GM23338 (cell line): Measurements from ENCODE around the gene TENM3. TPM values are rescaled to one million over a fixed set of nuclear protein-coding genes. Genes with fewer than 3 reads are reported as not detected.

Experiments
- ATAC-seq: fragments of 200-7000 bp; cut with Tn5 transposase; 3 replicates; pipeline ENCODE4 v1.9.1; 2020
- DNase-seq: peaks from one replicate; pipeline ENCODE4 v3.0.0-alpha.2; 2015; ENCODE audit warnings: low spot score
- H2AFZ ChIP-seq: fragments of 200-600 bp; sonication (generic); 2 replicates; pipeline ENCODE4 v1.8.0; 2016; ENCODE audit warnings: antibody characterized with exemption, mild to moderate bottlenecking, moderate library complexity
- H3F3A ChIP-seq: fragments of 200-600 bp; sonication (generic); replicated peaks from 2 replicates; pipeline ENCODE4 v1.8.0; 2017; ENCODE audit warnings: antibody characterized with exemption, mixed run types, low read depth
- H3K27ac ChIP-seq: fragments of 200-600 bp; sonication (generic); 2 replicates; pipeline ENCODE4 v1.6.1; 2016; ENCODE audit warnings: low read depth
- H3K27me3 ChIP-seq: fragments of 200-600 bp; sonication (generic); 2 replicates; pipeline ENCODE4 v1.8.0; 2016; ENCODE audit warnings: mild to moderate bottlenecking, mixed run types, moderate library complexity; ENCODE audit not compliant: insufficient read depth
- H3K36me3 ChIP-seq: fragments of 200-600 bp; sonication (generic); 2 replicates; pipeline ENCODE4 v1.8.0; 2016; ENCODE audit warnings: mild to moderate bottlenecking; ENCODE audit not compliant: insufficient read depth
- H3K4me1 ChIP-seq: fragments of 200-600 bp; sonication (generic); 2 replicates; pipeline ENCODE4 v1.8.0; 2016; ENCODE audit warnings: mild to moderate bottlenecking, moderate library complexity; ENCODE audit not compliant: insufficient read depth
- H3K4me2 ChIP-seq: fragments of 200-600 bp; sonication (generic); 2 replicates; pipeline ENCODE4 v1.7.1; 2017; ENCODE audit warnings: mixed run types
- H3K4me3 ChIP-seq: fragments of 200-600 bp; sonication (generic); 2 replicates; pipeline ENCODE4 v1.6.1; 2016; ENCODE audit warnings: mixed run types
- H3K79me2 ChIP-seq: fragments of 200-600 bp; sonication (generic); replicated peaks from 2 replicates; pipeline ENCODE4 v1.8.0; 2017; ENCODE audit warnings: mild to moderate bottlenecking; ENCODE audit not compliant: insufficient read depth
- H3K9me2 ChIP-seq: fragments of 200-600 bp; sonication (generic); 2 replicates; pipeline ENCODE4 v1.8.0; 2017; ENCODE audit not compliant: insufficient read depth
- H4K20me1 ChIP-seq: fragments of 200-600 bp; sonication (generic); replicated peaks from 2 replicates; pipeline ENCODE4 v1.8.0; 2017; ENCODE audit warnings: mild to moderate bottlenecking; ENCODE audit not compliant: insufficient read depth
- H3K27ac Mint-ChIP-seq: 2 replicates; pipeline ENCODE4 v1.8.0; 2020; ENCODE audit warnings: inconsistent platforms, mild to moderate bottlenecking, moderate library complexity, mixed read lengths
- H3K27me3 Mint-ChIP-seq: 3 replicates; pipeline ENCODE4 v1.8.0; 2022; ENCODE audit warnings: low read depth, mild to moderate bottlenecking, moderate library complexity, mixed read lengths, inconsistent platforms; ENCODE audit not compliant: insufficient read depth, poor library complexity
- H3K36me3 Mint-ChIP-seq: 3 replicates; pipeline ENCODE4 v1.8.0; 2021; ENCODE audit warnings: low read depth, mild to moderate bottlenecking, inconsistent platforms, moderate library complexity, mixed read lengths
- H3K4me1 Mint-ChIP-seq: 3 replicates; pipeline ENCODE4 v1.8.0; 2020; ENCODE audit warnings: mild to moderate bottlenecking, inconsistent platforms, mixed read lengths
- H3K4me3 Mint-ChIP-seq: 3 replicates; pipeline ENCODE4 v1.8.0; 2021; ENCODE audit warnings: moderate library complexity, mild to moderate bottlenecking, inconsistent platforms, mixed read lengths
- H3K9me3 Mint-ChIP-seq: 3 replicates; pipeline ENCODE4 v1.8.0; 2020; ENCODE audit warnings: moderate library complexity, mild to moderate bottlenecking, inconsistent platforms, mixed read lengths
- CREB1 ChIP-seq: fragments of 250-450 bp; sonication (Bioruptor Pico); IDR thresholded peaks from 2 replicates; pipeline ENCODE4 v1.5.0; 2020; ENCODE audit warnings: low read depth, mild to moderate bottlenecking, moderate library complexity
- CTCF ChIP-seq, 2 experiments: fragments of 200-600 bp in 1 of 2; sonication (generic) in 1 of 2; conservative IDR thresholded peaks; 2 replicates each; pipeline versions ENCODE4 v1.5.1 to v1.6.1; 2016 to 2017; ENCODE audit warnings: antibody characterized with exemption in 2 of 2, low read depth in 2 of 2, mild to moderate bottlenecking in 2 of 2, moderate library complexity in 1 of 2
- ETS1 ChIP-seq: IDR thresholded peaks from 2 replicates; pipeline ENCODE4 v1.6.1; 2016; ENCODE audit warnings: antibody characterized with exemption
- EZH2 ChIP-seq: fragments of 200-600 bp; sonication (generic); IDR thresholded peaks from one replicate; pipeline ENCODE4 v1.8.0; 2017; ENCODE audit warnings: antibody characterized with exemption, mild to moderate bottlenecking, low read depth; ENCODE audit not compliant: unreplicated experiment
- EZH2phosphoT487 ChIP-seq: fragments of 200-600 bp; sonication (generic); IDR thresholded peaks from one replicate; pipeline ENCODE4 v1.8.1; 2018; ENCODE audit warnings: antibody characterized with exemption; ENCODE audit not compliant: unreplicated experiment
- JUNB ChIP-seq: IDR thresholded peaks from one replicate; pipeline ENCODE4 v1.6.1; 2016; ENCODE audit warnings: antibody characterized with exemption; ENCODE audit not compliant: unreplicated experiment
- NANOG ChIP-seq: IDR thresholded peaks from 2 replicates; pipeline ENCODE4 v1.6.1; 2016; ENCODE audit warnings: antibody characterized with exemption, borderline replicate concordance
- POLR2AphosphoS5 ChIP-seq: IDR thresholded peaks from 2 replicates; pipeline ENCODE4 v1.6.1; 2016; ENCODE audit warnings: antibody characterized with exemption, low read depth
- REST ChIP-seq: IDR thresholded peaks from one replicate; pipeline ENCODE4 v1.6.1; 2018; ENCODE audit warnings: antibody characterized with exemption; ENCODE audit not compliant: unreplicated experiment
- STAT1 ChIP-seq: IDR thresholded peaks from one replicate; pipeline ENCODE4 v1.6.1; 2016; ENCODE audit warnings: antibody characterized with exemption; ENCODE audit not compliant: unreplicated experiment
- ZNF114 ChIP-seq: fragments of 250-450 bp; sonication (Bioruptor Pico); IDR thresholded peaks from 2 replicates; pipeline ENCODE4 v1.5.0; 2020; ENCODE audit warnings: mild to moderate bottlenecking, moderate library complexity
- ZNF331 ChIP-seq: fragments of 250-450 bp; sonication (Bioruptor Pico); IDR thresholded peaks from 2 replicates; pipeline ENCODE4 v1.5.0; 2020; ENCODE audit warnings: low read depth, mild to moderate bottlenecking, moderate library complexity
- ZNF462 ChIP-seq: fragments of 250-450 bp; sonication (Bioruptor Pico); IDR thresholded peaks from 2 replicates; pipeline ENCODE4 v1.5.0; 2020; ENCODE audit warnings: mild to moderate bottlenecking, moderate library complexity
- polyA plus RNA-seq: library from polyadenylated mRNA; unstranded; fragments of >200 nt; fragmentation: Nextera tagmentation; extraction: Ambion mirVana; gene quantifications from 2 replicates; pipeline ENCODE4 v1.2.1, GENCODE V29; 2016
- total RNA-seq: library from RNA; depleted of rRNA; stranded (reverse); fragments of >200 nt; shearing (Covaris generic); gene quantifications from 2 replicates; pipeline ENCODE4 v1.2.3, GENCODE V29; 2014

TENM3 gene
- total and polyA plus RNA-seq, 2 experiments from 2014 or later = 22.2 to 128 TPM

GRCh38 chr4:182554736-182555135 is 311.5 kb downstream of the TENM3 start:
- no peak for TF ChIP-seq ZNF331
- TF ChIP-seq ETS1 = no peak
- no peak for TF ChIP-seq REST
- TF ChIP-seq JUNB = no peak
- no peak for TF ChIP-seq ZNF462 (CRISPR knock-in tag)
- no peak for TF ChIP-seq NANOG
- TF ChIP-seq STAT1 = no peak
- TF ChIP-seq CTCF (conservative IDR thresholded peaks at IDR 0.05; ENCODE audit: low read depth in 2 of 2) = no peak
- TF ChIP-seq EZH2phosphoT487 = no peak
- TF ChIP-seq POLR2AphosphoS5 = no peak
- TF ChIP-seq CREB1 (CRISPR knock-in tag) = no peak
- TF ChIP-seq EZH2 = no peak
- TF ChIP-seq ZNF114 (CRISPR knock-in tag) = no peak
- no peak for ATAC-seq
- peaks cover 65% of the 10 kb centered on the region for H3K4me1 ChIP-seq
- peak overlapping the region; percentile 1 for H3K4me2 ChIP-seq
- H4K20me1 ChIP-seq = no peaks in the 10 kb centered on the region
- peak overlapping the region; percentile 97 for H3K27ac ChIP-seq
- Mint-ChIP-seq H3K4me3 (0 out of 3 replicates have a peak overlapping the region, but pooled peaks have one; percentile 26), H3K27ac (peak overlapping the region; percentile 85), H3K27me3 (peaks cover 5% of the 10 kb centered on the region), H3K4me1 (peaks cover 76% of the 10 kb centered on the region), H3K9me3 (no peaks in the 10 kb centered on the region), H3K36me3 (no peaks in the 10 kb centered on the region)
- H2AFZ ChIP-seq = no peak overlapping the region
- no peaks in the 10 kb centered on the region for H3K9me2 ChIP-seq
- H3K36me3 ChIP-seq = no peaks in the 10 kb centered on the region
- H3K27me3 ChIP-seq = no peaks in the 10 kb centered on the region
- DNase-seq = no peak
- H3K4me3 ChIP-seq = no peak overlapping the region
- H3F3A ChIP-seq = no peaks in the 10 kb centered on the region
- H3K79me2 ChIP-seq = peaks cover 7% of the 10 kb centered on the region; the same call in 1 of the 2 replicates
